Neural cell (in vitro differentiated cells): ENCODE measurements around the gene SNTB2.

Experiments
- EZH2 ChIP-seq: fragments of 200-600, 300-800 bp; shearing (Covaris generic), sonication (generic); IDR thresholded peaks from 2 replicates; pipeline ENCODE4 v1.6.1; 2014; ENCODE audit warnings: antibody characterized with exemption, low read length, borderline replicate concordance, mild to moderate bottlenecking; ENCODE audit not compliant: insufficient read depth, poor library complexity, severe bottlenecking
- RAD21 ChIP-seq: fragments of 450-650 bp; conservative IDR thresholded peaks from 2 replicates; pipeline ENCODE4 v1.6.1; 2014; ENCODE audit warnings: antibody characterized with exemption, mild to moderate bottlenecking, moderate library complexity
- TAF1 ChIP-seq: IDR thresholded peaks from 2 replicates; pipeline ENCODE4 v1.6.1; 2012; ENCODE audit warnings: low read depth
- TF ChIP-seq, protein P1 (sequence below): IDR thresholded peaks from 2 replicates; pipeline ENCODE4 v1.6.1; 2012; ENCODE audit warnings: borderline replicate concordance
- TF ChIP-seq, protein P2 (sequence below): fragments of 450-650 bp; IDR thresholded peaks from 2 replicates; pipeline ENCODE4 v1.5.1; 2014; ENCODE audit warnings: antibody characterized with exemption, mild to moderate bottlenecking, moderate library complexity; ENCODE audit not compliant: poor library complexity, severe bottlenecking

DNA sequence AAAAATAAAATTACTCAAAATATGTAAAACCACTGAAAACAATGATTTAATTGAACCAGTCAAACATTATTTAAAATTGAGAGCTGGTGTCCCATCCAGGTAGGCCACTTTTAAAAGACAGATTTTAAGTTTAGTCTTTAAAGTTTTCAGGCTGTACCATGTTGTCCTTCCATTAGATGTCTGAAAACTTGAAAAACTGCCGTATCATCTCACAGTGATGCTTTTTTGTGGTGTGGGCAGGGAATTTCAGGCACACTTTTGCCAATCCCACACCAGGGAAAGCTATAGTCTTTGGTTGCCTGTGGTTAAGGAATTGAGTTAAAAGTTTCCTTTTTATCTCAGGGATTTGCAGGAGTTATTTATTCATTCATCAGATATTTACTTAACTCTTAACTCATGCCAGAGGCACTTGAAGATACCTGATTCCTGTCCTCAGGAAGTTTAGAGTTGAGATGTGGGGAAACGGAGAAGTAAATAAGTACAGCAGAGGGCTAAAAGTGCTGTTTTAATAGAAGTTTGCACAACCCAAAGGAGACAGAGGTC is 3.2 kb downstream of the SNTB2 start:
- TF ChIP-seq, protein P1, sequence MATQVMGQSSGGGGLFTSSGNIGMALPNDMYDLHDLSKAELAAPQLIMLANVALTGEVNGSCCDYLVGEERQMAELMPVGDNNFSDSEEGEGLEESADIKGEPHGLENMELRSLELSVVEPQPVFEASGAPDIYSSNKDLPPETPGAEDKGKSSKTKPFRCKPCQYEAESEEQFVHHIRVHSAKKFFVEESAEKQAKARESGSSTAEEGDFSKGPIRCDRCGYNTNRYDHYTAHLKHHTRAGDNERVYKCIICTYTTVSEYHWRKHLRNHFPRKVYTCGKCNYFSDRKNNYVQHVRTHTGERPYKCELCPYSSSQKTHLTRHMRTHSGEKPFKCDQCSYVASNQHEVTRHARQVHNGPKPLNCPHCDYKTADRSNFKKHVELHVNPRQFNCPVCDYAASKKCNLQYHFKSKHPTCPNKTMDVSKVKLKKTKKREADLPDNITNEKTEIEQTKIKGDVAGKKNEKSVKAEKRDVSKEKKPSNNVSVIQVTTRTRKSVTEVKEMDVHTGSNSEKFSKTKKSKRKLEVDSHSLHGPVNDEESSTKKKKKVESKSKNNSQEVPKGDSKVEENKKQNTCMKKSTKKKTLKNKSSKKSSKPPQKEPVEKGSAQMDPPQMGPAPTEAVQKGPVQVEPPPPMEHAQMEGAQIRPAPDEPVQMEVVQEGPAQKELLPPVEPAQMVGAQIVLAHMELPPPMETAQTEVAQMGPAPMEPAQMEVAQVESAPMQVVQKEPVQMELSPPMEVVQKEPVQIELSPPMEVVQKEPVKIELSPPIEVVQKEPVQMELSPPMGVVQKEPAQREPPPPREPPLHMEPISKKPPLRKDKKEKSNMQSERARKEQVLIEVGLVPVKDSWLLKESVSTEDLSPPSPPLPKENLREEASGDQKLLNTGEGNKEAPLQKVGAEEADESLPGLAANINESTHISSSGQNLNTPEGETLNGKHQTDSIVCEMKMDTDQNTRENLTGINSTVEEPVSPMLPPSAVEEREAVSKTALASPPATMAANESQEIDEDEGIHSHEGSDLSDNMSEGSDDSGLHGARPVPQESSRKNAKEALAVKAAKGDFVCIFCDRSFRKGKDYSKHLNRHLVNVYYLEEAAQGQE, result no peak
- TF ChIP-seq TAF1 (no peak), EZH2 (no peak), RAD21 (no peak)
- TF ChIP-seq, protein P2, sequence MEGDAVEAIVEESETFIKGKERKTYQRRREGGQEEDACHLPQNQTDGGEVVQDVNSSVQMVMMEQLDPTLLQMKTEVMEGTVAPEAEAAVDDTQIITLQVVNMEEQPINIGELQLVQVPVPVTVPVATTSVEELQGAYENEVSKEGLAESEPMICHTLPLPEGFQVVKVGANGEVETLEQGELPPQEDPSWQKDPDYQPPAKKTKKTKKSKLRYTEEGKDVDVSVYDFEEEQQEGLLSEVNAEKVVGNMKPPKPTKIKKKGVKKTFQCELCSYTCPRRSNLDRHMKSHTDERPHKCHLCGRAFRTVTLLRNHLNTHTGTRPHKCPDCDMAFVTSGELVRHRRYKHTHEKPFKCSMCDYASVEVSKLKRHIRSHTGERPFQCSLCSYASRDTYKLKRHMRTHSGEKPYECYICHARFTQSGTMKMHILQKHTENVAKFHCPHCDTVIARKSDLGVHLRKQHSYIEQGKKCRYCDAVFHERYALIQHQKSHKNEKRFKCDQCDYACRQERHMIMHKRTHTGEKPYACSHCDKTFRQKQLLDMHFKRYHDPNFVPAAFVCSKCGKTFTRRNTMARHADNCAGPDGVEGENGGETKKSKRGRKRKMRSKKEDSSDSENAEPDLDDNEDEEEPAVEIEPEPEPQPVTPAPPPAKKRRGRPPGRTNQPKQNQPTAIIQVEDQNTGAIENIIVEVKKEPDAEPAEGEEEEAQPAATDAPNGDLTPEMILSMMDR, result no peak
